ENCODE results near the gene ZNF831.

ZNF831 gene

DNA sequence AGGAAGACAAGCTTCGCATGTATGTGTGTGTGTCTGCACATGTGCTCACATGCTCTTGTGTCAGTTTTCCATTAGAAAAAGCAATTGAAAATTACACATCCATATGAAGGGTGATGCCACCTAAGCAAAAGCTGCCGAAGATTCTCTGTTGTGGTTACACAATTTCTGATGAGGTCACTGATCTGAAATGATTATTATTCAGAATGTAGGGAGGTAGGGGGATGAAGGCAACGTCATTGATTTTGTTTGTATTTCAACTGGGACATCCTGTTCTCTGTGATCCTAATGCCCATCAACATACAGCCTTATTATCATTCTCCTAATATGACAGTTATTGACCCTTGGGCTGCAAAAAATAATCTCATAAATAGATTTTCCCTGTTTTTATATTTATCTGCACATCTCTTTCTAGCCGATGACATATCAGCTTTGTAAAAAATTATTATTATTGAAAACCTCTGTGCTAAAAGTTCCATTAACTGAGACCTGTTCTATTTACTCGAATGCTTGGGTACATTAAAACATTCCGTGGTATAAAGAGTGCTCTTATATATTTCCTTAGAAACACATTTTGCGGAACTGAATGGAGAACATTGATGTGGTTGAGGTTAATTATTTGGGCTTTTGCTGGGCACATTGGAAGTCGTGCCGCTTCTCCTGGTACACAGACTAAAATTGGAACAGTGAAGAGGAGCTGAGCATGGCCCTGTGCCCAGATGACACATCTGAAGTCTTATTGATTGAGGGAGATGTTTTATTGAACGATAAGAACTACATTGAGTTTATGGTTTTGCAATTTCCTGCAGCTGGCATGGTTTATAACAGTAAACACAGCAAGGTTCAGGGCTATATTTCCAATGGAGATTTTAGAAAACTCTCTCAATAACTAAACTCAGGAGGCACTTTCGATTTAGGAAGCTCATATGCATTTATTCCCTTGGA lies 51.3 kb downstream of the ZNF831 start:
- DNase-seq (ENCODE audit: low spot score) = no peak

DNA sequence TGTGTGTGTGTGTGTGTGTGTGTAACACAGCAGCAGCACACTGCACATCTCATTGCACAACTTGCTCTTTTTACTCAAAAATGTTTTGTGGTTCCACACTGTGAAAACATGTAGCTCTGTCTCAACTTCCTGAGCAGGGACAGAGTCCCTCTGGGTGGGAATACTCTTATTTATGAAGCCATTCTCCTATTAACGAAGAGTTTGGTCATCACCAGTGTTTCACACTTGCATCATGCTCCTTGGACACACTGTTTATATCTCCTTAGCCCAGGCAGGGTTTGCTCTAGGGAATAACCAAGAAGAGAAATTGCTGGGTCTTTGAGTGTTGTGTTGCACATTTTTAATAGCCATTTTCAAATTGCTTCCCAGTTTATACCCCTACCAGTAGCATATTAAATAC lies 53.6 kb downstream of the ZNF831 start:
- no peak for DNase-seq (ENCODE audit: low spot score)

DNA sequence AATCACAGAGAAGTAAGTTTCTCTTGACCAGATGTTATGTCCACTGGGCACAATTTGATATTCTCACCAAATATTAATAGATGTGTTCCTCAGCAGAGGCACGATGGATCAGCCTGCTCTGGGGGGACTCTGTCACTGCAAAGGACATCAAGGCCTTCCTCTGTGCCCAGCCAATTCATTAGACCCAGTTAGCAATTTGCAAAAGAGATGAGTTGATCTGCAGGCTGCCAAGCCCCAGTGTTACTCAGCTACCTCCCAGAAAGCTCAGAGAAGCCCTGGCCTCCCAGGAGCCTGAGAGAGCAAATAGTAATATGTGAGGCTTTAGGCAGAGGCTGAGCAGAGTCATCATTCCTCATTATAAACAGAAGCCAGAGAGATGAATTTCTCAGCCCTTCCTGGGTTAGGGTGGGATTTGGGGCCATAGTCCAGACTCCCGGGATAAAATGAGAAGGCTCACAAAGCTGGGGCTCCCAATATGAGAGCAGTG lies 54.2 kb downstream of the ZNF831 start:
- no peak for DNase-seq (ENCODE audit: low spot score)

DNA sequence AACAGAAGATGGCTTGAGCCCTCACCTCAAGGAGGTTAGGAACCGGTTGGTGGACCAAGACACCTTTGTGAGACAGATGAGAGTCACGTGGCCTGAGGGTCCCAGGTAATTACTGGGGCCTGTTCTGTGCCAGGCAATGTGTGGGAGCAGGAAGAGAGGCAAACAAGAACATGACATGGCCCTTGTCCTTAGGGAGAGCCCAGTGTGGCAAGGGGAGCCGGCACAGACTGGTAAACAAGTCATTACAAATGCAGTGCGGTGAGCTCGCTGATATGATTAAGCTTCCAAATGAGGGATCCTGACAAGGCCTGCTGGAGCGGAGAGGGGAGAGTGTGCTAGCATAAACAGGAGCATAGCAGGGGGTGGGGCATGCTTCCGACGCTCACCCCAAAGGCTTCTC lies 55.6 kb downstream of the ZNF831 start:
- no peak for DNase-seq (ENCODE audit: low spot score)

DNA sequence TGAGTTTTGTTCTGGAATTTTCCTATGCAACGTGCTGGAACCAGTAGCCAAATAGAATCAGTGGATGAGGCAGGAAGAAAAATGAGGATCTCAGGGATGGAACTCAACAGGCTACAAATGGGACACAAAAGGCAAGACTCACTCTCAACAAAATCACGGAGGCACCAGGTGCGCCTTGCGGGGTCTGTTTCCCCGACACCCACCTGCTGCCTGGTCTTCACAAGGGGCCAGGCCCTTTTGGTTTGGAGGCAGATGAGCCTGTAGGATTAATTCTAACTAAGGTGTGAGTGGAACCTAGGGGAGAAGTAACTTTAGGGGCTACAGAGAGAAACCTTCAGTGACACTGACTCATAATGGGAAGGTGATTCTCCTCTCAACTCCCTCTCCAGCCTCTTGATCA lies 56.5 kb downstream of the ZNF831 start:
- DNase-seq (ENCODE audit: low spot score) = no peak

DNA sequence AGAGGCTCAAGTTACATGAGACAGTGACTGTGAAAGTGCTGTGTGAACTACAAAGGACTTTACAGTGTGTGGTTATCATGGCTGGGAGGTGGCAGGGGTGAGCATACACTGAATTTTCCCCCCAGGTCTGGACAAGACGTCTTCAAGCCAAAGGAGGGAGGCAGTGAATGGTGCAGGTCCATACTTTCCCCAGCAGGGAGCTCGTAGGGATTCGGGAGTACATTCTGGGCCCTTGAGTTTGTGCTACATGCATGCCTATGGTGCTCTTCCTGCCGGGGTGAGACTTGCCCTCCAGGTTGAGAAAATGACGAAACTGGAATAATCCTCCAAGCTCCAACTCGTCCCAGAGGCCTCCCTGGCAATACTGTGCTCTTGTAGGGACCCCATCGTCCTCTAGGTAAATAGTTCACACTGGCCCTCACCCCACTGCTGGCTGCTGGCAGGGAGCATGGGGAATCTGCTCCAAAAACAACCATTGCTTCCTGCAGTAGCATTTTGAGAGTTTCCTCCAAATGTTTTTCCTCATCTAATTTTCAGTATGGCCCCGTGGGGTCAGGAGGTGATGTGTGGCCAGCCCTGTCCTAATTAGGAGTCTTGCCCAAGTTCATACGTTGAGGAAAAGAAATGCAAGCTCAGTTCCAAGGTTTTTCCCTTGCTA lies 57.6 kb downstream of the ZNF831 start:
- DNase-seq (ENCODE audit: low spot score) = no peak

DNA sequence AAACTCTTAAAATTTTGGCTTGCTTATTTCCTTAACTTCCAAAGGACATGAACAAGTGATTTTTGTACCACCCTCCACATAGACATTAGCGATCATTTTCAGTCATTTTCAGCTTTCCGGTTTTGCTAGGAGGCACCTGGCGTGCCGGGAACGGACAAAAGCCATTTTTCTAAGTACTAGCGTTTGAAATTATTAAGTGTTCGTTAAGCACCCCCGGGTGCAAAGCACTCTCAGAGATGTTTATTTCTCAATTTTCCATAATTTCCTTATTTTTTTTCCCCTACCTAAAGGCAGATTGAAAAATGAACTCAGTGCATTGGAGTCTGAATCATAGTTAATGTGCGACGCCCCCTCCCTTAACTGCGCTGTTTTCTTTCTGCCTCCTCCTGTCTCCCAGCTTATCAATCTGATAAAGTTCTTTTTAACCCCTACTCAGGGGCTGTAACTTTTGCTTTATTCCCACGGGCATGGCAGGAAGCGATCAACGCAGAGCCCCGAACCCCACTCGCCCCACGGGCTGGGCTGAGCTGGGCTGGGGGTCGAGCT lies 58.2 kb downstream of the ZNF831 start:
- DNase-seq (ENCODE audit: low spot score) = no peak

DNA sequence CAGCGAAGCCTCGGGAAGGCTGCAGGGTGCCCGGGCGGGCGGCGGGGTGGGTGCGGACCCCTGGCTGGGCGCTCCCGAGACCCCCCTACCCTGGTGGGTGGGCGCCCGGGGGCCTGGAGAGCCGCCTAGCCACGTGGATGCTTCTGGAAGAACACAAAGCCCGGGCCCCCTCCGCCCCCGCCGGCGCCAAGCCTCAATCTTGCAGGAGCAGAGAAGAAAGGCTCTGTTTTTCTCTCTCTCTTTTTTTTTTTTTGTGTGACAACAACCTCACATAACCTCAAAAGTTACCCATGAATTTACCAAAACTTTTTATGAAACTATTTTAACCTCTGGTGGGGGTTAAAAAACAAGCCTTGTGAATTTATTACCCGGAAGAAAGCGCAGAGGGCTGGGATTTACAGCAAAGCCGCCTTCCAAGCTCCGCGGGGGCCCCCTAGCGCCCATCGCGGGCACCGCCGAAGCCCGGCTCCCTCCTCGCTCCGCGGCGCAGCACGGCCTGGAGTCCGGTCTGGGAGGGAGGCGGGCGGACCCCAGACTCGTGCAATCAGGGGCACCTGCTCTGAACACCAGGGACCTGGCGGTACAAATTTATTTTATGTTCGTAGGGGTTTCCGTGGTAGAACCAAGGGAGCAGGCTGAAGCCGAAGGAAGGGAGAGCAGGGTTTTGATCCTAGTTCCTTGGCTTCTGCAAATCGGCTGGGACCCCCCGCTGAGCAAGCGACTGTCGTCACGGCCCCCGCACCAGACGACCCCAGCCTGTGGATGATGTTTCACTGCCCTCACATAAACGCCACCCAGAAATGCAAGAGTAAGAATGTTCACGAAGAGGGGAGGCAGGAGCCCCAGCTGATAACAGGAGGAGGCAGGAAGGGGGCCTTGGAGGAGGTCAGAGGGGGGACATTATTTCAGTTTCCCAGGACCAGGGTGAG lies 58.9 kb downstream of the ZNF831 start:
- DNase-seq (ENCODE audit: low spot score) = peak; percentile 82

DNA sequence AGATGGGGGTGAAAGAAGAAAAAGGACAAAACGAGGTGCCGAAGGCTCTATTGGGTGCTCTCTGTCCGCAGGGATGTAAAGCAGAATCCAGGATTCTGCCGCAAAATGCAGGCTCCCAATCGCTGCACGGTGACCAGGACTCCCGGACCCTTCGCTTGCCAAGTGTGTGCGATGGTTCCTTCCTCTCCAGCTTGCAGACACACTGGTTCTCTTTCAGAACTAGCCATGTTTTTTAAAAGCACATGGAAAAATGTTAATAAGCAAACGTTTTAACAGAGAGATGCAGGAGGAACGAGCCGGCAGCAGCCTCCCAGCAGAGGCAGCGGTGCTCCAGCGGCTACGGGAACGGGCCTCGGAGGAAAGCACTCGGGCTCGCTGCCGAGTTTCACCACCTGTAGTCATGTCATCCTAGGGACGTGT lies 59.6 kb downstream of the ZNF831 start:
- no peak for DNase-seq (ENCODE audit: low spot score)

DNA sequence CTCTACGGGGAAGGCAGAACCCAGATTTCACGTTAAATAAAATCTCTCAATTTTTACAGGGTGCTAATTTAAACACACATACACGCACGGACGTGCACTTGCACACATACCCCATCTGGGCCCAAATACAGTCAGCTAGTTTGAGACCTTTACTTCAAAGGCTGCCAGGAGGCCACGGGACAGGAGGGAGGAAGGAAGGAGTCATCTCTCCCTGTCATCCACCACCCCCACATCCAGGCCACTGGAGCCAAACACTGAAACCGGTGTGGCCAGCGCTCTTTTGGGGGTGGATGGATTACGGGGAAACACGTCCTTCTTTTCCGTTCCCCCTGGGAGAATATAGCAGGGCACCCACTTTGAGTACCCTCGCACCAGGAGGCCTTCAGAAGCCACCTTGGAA lies 60.1 kb downstream of the ZNF831 start:
- DNase-seq (ENCODE audit: low spot score) = no peak

DNA sequence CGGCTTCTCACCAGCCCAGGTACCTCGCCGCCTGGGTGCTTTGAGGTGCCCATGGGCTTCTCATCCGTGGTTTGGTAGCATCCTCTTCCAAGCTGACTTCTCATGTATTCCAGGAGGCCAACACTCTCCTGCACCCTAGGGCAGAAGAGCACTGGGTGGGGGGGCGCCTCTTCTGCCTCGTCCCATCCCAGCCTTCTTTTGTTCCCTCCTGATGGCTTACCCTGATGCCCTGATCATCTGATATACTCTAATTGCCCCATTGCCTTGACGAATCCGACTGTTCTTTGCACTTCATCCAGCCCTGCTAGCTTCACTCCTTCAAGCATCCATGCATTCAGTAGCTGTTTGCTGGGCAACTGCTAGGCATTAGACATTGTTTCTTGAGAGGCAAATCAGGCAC lies 60.6 kb downstream of the ZNF831 start:
- no peak for DNase-seq (ENCODE audit: low spot score)

DNA sequence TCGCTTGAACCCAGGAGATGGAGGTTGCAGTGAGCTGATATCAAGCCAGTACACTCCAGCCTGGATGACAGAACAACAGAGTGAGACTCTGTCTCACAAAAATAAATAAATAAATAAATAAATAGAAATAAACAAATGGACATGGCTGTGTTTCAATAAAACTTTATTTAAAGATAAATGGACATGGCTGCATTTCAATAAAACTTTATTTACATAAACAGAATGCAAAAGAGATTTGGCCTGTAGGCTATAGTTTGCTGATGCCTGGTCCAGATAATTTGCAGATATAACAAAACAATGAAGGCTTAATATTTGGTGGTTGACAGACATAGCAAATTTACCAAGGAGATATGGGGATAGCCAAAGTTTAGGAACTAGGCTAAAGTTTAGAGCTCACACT lies 66.8 kb downstream of the ZNF831 start:
- DNase-seq (ENCODE audit: low spot score) = no peak

DNA sequence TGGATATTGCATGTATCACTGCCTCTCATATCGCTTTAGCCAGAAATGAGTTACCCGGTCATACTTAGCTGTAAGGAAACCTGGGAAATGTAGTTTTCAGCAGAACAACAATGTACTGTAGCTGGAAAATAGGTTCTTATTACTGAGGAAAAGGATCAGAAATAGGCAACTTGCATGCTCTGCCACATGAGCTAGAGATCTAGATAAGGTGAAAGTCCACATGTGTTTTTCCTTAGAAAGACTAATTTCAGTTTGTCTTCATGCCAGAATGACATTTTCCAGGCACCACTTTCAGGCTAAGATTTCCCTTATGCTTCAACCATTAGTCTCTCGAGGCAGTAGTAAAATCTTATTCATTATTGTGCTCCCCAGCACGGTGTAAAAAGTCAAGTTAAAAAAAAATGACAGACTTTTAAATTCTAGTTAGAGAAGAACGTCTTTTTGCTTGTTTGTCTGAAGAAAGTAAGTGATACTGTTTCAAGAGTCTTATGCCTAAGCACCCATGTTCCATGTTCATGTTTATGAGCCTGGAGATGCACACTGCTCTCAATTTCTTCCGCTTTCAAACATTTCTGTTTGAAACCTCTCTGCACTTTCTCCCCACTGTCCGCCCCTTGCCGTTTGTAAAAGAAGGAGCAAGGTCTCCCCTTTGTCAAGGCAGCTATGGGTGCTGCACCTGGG lies 67.6 kb downstream of the ZNF831 start:
- DNase-seq (ENCODE audit: low spot score) = no peak

DNA sequence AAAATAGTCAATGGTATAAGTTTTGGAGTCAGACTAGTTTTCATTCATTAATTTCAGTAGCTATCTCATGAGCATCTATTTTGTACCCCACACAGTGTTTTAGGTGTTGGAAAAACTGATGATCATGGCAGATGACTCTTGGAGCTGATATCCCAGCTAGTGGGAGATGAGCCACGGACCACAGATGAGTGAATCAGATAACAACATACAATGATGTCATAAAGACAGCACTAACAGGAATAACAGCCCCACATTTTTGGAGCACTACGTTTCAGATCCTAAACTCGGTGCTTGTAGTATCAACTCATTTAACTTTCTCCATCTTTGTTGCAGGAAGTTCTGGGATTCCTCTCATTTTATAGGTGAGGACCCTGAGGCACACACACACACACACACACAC lies 69.0 kb downstream of the ZNF831 start:
- no peak for DNase-seq (ENCODE audit: low spot score)

DNA sequence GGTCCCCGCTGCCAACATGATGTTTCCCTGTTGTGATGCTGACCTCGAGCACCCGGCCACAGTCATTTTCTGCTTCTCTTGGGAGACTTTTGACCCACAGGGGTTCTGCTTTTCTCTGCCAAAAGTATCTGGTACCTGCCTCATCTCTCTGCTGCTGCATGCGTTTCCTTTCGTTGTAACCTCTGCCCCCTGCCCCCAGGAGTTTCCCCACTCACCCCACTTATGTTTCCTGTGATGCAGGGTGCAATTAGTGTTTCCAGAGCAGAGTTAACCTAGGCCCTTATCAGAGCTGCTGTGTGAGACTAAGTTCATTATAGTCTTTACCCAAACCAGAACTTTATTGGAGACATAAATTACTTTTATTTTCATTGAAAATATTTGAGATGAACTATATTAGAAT lies 71.6 kb downstream of the ZNF831 start:
- DNase-seq (ENCODE audit: low spot score) = no peak

DNA sequence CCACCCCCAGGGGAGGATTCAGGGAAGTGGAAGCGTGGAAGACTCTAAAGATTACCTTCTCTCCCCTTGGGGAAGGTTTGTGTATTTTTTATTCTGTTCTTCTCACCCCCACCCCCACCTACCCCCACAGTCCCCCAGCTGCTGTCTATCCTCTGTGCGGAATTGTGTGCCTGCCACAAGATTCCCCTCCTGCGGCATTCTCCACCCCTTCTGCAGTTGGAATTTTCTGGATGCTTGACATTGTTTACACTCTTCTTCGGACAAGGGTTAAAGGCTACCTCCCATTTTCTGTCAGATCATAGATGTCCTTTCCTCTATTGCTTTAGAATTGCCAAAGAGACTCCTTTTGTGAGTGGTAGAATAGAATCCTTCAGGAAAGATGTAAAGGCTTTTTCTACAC lies 76.4 kb downstream of the ZNF831 start:
- DNase-seq (ENCODE audit: low spot score) = no peak

DNA sequence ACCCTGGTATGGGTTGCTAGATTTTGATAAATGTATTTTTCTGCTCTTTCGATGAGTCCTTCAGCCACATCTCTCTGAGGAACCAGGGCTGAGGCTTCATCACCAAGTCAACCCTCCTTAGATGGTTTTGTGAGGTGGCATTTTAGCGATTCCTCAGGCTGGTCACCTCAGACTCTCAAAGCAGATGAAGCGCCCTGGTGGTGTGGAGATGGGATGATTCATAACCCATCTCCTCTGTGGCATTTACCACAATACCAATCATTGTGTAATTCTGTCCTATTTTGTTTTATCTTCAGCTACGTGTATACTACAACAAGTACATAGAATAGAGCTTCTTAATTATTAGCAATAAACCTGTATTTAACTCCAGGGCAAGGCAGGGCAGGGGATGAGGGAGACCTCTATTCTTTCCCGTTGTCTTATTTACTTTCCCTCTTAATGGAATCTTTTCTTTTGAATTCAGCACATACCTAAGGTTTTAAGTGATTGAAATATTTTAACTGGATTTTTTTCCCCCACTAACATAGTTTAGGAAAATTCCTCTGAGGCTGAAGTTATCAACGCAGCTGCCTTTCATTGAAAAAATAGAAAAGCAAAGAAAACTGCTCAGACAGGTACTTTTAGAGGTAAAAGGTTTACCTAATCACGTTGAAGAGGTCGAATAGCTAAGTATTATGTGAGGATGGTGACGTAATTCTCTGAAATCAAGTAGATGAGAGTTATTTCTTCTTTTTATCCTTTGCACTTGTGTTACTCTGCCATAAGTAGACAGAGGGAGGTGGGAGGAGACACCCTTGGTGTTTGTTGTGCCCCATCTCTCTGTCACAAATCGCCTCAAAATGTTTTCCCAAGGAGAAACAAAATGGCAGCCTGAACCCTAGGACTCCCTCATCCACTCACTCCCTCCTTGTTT lies 79.3 kb downstream of the ZNF831 start:
- DNase-seq (ENCODE audit: low spot score) = peak; percentile 64

DNA sequence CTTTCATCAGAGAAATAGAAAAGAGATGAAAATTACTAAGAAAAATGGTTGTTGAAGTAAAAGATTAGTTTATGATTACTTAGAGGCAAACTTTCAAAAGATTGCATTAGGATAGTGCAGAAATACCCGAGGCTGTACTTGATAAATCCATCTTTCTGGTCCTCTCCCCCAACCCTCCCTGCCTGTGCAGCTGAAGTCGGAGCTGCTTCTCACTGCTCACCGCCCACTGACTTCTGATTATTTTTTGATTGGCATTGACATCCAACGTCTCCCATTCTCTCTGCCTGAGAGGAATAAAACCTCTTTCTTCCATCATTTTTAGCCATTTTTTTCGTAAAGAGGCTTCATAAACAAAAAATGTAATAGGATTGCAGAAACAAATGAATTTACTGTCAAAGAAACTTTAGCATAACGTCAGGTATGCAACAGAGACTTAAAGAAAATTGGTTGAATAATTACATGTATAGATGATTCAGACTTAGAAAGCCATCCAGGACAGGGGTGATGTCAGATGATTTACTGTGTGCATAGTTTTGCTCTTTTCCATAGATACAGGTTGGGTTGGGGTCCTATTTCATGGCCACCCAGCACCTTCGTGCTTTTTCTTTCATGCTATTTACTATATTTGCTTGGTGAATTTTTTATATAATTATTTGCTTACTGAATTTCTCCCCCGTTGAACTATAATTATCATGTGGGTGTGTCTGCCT lies 83.2 kb downstream of the ZNF831 start:
- DNase-seq (ENCODE audit: low spot score) = no peak
